NT2/D1 (cell line): ENCODE results near the gene VPS18.

Experiments
- DNase-seq: peaks from one replicate; pipeline ENCODE4 v3.0.0-alpha.2; 2011; ENCODE audit warnings: low read depth, low spot score
- H3K27me3 ChIP-seq: 2 replicates; pipeline ENCODE4 v1.6.0; 2011; ENCODE audit warnings: mild to moderate bottlenecking; ENCODE audit not compliant: insufficient read length, insufficient read depth
- H3K36me3 ChIP-seq: 2 replicates; pipeline ENCODE4 v1.6.1; 2011; ENCODE audit warnings: mild to moderate bottlenecking, low read length, mixed read lengths; ENCODE audit not compliant: insufficient read depth, insufficient read length
- H3K4me1 ChIP-seq: 2 replicates; pipeline ENCODE4 v1.5.1; 2011; ENCODE audit not compliant: insufficient read depth, insufficient read length
- H3K4me3 ChIP-seq: 2 replicates; pipeline ENCODE4 v1.5.1; 2011; ENCODE audit warnings: low read depth; ENCODE audit not compliant: insufficient read length
- H3K9ac ChIP-seq: 2 replicates; pipeline ENCODE4 v1.6.0; 2011; ENCODE audit warnings: low read depth; ENCODE audit not compliant: insufficient read length
- H3K9me3 ChIP-seq: 2 replicates; pipeline ENCODE4 v1.5.1; 2011; ENCODE audit warnings: mild to moderate bottlenecking, low read length; ENCODE audit not compliant: insufficient read depth
- SUZ12 ChIP-seq: IDR thresholded peaks from 2 replicates; pipeline ENCODE4 v1.6.1; 2011; ENCODE audit not compliant: insufficient read length, insufficient read depth; ENCODE audit errors: extremely low read depth
- YY1 ChIP-seq: IDR thresholded peaks from 2 replicates; pipeline ENCODE4 v1.6.1; 2011; ENCODE audit not compliant: insufficient read length, insufficient read depth
- ZNF274 ChIP-seq: IDR thresholded peaks from 2 replicates; pipeline ENCODE4 v1.6.1; 2011; ENCODE audit warnings: mild to moderate bottlenecking, low read depth, low read length

VPS18 gene

GRCh38 chr15:40948706-40949473, 54.6 kb downstream of the VPS18 start:
- no peak overlapping the region for H3K9ac ChIP-seq

DNA sequence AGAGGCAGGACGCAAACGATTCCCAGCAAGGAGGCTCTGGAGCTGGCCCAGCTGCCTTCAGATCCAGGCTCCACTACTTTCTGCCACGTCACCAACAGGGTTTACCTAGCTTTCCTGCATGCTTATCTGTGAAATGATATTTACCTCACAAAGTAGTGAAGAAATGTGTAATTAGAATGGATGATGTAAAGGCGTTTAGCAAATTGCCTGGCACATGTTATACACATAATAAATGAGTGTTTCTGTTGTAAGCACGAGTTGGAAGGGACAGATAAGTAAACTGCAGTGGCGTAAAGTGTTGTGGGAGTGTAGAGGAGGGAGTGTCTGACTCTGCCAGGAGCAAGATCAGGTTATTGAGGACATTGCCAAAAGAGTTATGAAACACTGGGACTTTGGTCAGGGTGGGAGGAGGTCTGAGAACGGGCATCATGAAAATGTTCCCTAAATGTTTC, 55.5 kb downstream of the VPS18 start:
- no peak for DNase-seq
- peaks cover 53% of the 10 kb centered on the region for H3K27me3 ChIP-seq

More at GRCh38 chr15:40948706-40949473, 54.6 kb downstream of the VPS18 start:
- H3K4me3 ChIP-seq = no peak overlapping the region
- TF ChIP-seq YY1 = no peak
- no peak for TF ChIP-seq ZNF274
- TF ChIP-seq SUZ12 = no peak
- no peak for DNase-seq
- no peaks in the 10 kb centered on the region for H3K9me3 ChIP-seq
- H3K36me3 ChIP-seq = no peaks in the 10 kb centered on the region
- peaks cover 57% of the 10 kb centered on the region for H3K27me3 ChIP-seq
- peaks cover under 1% of the 10 kb centered on the region for H3K4me1 ChIP-seq

GRCh38 chr15:40951764-40952163, 57.5 kb downstream of the VPS18 start:
- no peaks in the 10 kb centered on the region for H3K9me3 ChIP-seq
- no peak for DNase-seq
- peaks cover 39% of the 10 kb centered on the region for H3K27me3 ChIP-seq
- no peak overlapping the region for H3K9ac ChIP-seq
- TF ChIP-seq ZNF274 = no peak
- TF ChIP-seq YY1 = no peak
- TF ChIP-seq SUZ12 = no peak
- H3K36me3 ChIP-seq = peaks cover 17% of the 10 kb centered on the region
- H3K4me3 ChIP-seq = no peak overlapping the region
- peaks cover 5% of the 10 kb centered on the region for H3K4me1 ChIP-seq

More for the DNA sequence above, 55.5 kb downstream of the VPS18 start:
- TF ChIP-seq SUZ12 = no peak
- TF ChIP-seq YY1 = no peak
- TF ChIP-seq ZNF274 = no peak
- Histone ChIP-seq H3K4me1 (peaks cover 5% of the 10 kb centered on the region), H3K36me3 (no peaks in the 10 kb centered on the region), H3K9ac (no peak overlapping the region), H3K9me3 (no peaks in the 10 kb centered on the region), H3K4me3 (no peak overlapping the region)

DNA sequence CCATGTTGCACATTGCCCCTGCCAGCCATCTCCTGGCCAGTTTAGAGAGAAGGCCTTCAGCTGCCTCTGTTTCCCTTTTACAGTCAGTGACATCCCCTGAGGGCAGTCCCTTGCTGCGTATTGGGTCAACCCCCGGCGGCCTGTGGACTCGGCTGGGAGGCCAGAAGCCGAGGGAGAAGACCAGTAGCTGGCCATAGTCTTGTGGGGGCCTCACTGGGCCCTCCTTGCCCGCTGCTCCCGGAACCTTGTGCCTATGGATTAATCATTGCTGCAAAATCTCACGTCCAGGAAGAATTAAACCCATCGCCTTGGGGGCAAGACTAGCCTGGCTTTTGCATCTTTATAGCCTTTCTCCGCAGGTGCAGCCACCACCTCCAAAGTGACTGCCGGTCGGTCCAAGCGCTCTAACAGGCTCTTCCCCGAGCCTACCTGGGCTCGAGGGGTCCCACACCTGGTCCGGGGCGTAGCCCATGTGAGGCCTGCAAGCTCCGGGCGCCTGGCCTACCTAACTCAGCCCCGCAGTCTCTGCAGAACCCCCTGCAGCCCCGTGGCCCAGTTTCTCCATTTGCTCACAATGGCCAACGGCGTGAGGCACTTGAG, 58.2 kb downstream of the VPS18 start:
- Histone ChIP-seq H3K27me3 (peaks cover 39% of the 10 kb centered on the region), H3K9me3 (no peaks in the 10 kb centered on the region), H3K4me1 (peaks cover 5% of the 10 kb centered on the region), H3K36me3 (peaks cover 20% of the 10 kb centered on the region), H3K9ac (peak overlapping the region; percentile 80), H3K4me3 (peak overlapping the region; percentile 56)
- no peak for DNase-seq
- TF ChIP-seq YY1 = no peak
- no peak for TF ChIP-seq ZNF274
- TF ChIP-seq SUZ12 = no peak

DNA sequence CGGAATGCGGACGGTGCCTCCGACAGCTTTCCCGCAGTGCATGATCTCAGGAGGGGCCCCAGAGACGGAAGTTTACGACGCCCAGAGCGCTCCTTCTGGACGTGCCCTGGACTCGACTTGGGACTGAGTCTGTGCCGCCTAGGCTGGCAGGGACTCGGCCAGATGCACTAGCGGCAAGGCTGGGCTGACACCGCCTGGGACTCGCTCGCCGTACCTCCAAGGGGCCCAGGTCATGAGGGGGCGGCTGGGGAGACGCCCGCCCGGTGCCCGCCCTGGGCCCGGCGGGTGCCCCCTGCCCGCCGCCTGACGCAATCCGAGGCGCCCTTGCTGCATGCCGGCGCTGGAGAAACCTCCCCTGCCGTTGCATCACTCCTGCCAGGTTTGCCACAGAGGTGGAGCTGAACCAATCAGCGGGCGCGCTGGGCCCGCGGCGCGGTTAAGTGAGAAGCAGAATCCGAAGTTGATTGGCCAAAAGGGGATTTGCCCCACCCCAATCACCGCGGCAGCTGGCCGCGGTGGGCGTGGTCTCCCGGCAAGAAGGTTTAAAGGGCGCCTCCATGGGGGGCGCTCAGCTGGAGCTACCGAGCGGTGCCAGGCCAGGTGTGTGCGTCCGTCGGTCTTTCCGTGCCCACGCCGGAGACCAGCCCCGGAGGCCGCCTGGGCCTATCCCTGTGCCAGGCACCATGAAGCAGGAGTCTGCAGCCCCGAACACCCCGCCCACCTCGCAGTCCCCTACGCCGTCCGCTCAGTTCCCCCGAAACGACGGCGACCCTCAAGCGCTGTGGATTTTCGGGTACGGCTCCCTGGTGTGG, 58.9 kb downstream of the VPS18 start, which contains the start of gene CHAC1:
TSS of gene CHAC1 (plus strand) at position 571 of the 812 bp plus-strand sequence. CDS start at position 684, 113 bp downstream.
- Histone ChIP-seq H3K9ac (peak within 1 kb of the TSS; percentile 80), H3K9me3 (no peaks in the 10 kb centered on the region), H3K4me1 (peaks cover 6% of the 10 kb centered on the region), H3K4me3 (peak within 1 kb of the TSS; percentile 62), H3K36me3 (peaks cover 20% of the 10 kb centered on the region), H3K27me3 (peaks cover 35% of the 10 kb centered on the region)
- no peak for TF ChIP-seq YY1
- TF ChIP-seq ZNF274 = no peak
- no peak for TF ChIP-seq SUZ12
- peak; percentile 89 for DNase-seq
